GM21723 (cell line): ENCODE data around the gene ANO8.
"Not testable (repeated sequence)": the region's sequence is repeated elsewhere in the genome, so short reads cannot be mapped to it uniquely, and the experiment has no call there.

Experiments used
- ATAC-seq: cut with Tn5 transposase; IDR thresholded peaks from one replicate; pipeline ENCODE4 v1.9.1; 2021; ENCODE audit warnings: mild to moderate bottlenecking, moderate library complexity; ENCODE audit not compliant: unreplicated experiment

Gene ANO8

GRCh38 chr19:17292301-17293074, 42.2 kb downstream of the ANO8 start:
- peak; percentile 84 for ATAC-seq

- ATAC-seq: no peak
Observed at GRCh38 chr19:17289489-17289888, 45.2 kb downstream of the ANO8 start.

GRCh38 chr19:17286752-17287151, 47.9 kb downstream of the ANO8 start:
- ATAC-seq: no peak

GRCh38 chr19:17286263-17286662, 48.4 kb downstream of the ANO8 start:
- ATAC-seq: no peak

DNA sequence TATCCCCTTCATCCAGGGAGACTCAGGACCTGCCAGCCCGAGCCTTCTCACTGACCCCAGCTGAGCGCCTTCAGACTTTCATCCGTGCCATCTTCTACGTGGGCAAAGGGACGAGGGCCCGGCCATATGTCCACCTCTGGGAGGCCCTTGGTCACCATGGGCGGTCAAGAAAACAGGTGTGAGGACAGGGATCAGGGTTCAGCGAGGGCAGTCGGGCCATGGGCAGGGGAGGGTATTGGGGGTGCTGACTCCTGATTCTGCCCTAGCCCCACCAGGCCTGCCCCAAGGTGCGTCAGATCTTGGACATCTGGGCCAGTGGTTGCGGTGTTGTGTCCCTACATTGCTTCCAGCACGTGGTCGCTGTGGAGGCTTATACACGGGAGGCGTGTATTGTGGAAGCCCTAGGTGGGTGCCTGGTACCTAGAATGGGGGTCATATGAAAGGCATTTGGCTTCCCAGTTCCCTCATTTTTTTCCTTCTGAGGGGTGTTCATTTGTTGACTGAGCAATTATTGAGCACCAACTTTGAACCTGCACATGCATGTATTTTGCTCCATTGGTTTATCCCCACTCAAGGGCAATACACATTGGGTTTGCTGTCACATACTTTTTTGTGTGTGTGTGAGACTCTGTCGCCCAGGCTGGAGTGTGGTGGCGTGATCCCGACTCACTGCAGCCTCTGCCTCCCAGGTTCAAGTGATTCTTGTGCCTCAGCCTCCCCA, 49.1 kb downstream of the ANO8 start:
- ATAC-seq: no peak

DNA sequence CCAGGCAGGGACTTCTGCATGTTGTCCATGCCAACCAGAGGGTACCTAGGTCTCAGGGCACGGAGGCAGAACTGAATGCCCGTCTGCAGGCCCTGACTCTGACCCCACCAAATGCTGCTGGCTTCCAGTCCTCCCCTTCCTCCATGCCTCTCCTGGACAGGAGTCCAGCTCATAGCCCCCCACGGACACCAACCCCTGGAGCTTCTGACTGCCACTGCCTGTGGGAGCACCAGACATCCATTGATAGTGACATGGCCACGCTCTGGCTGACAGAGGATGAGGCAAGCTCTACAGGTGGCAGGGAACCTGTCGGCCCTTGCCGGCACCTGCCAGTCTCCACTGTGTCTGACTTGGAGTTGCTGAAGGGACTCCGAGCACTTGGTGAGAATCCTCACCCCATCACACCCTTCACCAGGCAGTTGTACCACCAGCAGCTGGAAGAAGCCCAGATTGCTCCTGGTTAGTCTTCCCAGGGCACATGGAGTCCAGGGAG, 51.1 kb downstream of the ANO8 start:
- ATAC-seq: no peak

GRCh38 chr19:17282488-17283125, 52.0 kb downstream of the ANO8 start:
- ATAC-seq: peak; percentile 73

GRCh38 chr19:17281391-17282304, 53.0 kb downstream of the ANO8 start, which contains the start of gene ANKLE1:
Gene ANKLE1 (plus strand): TSS chr19:17281901. CDS start chr19:17281921, 20 bp downstream.
- ATAC-seq: peak; percentile 45

DNA sequence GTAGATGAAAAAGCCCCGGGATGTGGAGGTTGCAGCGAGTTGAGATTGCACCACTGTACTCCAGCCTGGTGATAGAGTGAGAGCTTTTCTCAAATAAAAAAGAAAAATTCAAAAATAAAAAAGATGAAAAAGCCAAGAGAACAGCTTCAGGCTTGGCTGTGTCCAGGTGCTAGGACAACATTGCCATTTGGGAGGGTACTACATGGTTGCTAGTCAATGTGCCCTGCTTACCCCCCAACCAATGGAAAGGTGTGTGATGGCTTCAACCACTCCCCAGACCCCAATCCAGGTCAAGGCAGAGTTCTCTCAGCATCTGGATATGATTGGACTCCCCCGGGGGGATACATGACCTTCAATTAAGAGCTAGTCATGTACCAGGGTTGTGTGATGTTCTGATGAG, 55.2 kb downstream of the ANO8 start:
- ATAC-seq: no peak

- ATAC-seq: no peak
Observed at GRCh38 chr19:17275441-17276175, 59.0 kb downstream of the ANO8 start.

GRCh38 chr19:17274892-17275291, 59.8 kb downstream of the ANO8 start:
- not testable (repeated sequence) for ATAC-seq
